GM11168 (cell line): Measurements from ENCODE around the gene CASK.
"Not testable (repeated sequence)": the region's sequence is repeated elsewhere in the genome, so short reads cannot be mapped to it uniquely, and the experiment has no call there.

ENCODE experiments used
- in situ Hi-C: fragments of 300-500 bp; cut with MboI; formaldehyde crosslinking; loops from one replicate; pipeline ENCODE4 v1.12.0; 2022; ENCODE audit warnings: low sequenced_read_pairs; ENCODE audit not compliant: unreplicated experiment

The CASK gene

GRCh38 chrX:41664375-41664901, 258.9 kb downstream of the CASK start:
- in situ Hi-C loops, result no loop called here

DNA sequence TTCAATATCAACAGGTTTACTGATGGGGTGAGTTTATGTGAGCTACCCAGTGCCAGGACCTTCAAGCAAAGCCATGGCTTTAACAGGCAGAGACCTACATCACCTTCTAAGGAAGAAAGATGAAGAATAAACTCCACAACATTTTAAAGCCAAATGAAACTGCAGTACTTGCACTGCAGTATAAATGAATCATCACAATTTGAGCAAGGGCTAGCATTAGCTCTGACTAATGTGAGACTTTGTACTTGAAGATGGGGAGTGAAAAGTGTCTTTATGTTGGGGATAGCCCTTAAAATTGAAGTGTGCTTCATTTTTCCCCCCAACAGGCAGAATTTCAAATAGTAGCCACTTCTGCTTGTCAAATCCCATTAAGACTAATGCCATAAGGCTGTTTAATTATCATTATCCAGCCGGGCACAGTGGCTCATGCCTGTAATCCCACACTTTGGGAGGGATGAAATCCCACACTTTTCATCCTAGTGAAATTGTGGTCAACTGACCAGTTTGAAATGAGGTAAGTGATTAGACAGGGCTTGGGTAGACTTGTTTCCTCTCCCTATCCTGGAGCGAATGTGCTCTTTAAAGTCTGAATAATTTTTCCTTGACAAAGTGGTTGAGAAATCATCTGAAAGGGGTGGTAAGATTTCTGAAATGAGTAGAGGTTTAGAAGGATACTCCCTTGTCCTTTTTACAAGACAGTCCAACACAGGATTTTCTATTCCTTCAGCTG, 261.8 kb downstream of the CASK start:
- in situ Hi-C loops, result no loop called here

GRCh38 chrX:41655631-41656030, 267.7 kb downstream of the CASK start:
- in situ Hi-C loops, result no loop called here

GRCh38 chrX:41655101-41655500, 268.3 kb downstream of the CASK start:
- in situ Hi-C loops, result no loop called here

- in situ Hi-C loops, result no loop called here
These were observed 270.2 kb downstream of the CASK start for GRCh38 chrX:41653125-41653524.

DNA sequence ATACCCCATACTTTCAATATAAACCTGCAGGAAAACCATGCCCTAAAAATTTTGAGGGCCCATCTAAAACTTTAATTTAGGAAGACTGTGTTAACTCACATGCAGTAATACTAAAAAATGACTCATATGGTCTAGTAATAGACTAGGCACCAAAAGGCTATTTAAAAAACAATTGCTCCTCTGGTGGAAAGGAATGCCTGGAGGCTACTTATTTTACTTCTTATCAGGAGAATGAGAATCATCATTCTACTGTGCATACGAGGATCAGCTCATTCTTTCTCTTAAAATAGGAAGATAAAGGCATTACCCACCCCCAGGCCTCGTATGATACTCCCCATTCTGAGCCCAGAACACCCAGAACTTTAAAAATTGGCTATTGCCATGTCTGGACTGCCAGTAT, 277.2 kb downstream of the CASK start:
- in situ Hi-C loops, result not testable (repeated sequence)

DNA sequence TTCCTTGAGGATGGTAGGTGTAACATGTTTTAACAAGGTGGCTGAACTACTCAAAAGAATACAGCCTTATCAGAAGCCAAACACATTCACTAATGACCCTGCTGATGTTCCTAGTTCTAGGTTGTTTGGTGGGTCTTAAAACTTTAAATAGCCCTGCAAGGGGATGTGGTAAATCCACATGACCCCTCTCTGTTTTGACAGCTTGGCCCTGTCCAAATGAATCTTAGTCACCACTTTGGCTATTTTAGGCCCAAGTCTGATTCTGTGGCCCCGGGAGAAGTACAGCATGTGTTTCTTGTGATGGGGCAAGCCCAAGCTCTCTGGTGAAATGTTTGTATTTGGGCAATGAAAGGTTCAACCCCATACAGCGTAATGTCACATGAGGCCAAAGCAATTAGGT, 289.1 kb downstream of the CASK start:
- in situ Hi-C loops, result no loop called here

- in situ Hi-C loops, result no loop called here
These were observed 293.3 kb downstream of the CASK start for GRCh38 chrX:41630091-41630490.

DNA sequence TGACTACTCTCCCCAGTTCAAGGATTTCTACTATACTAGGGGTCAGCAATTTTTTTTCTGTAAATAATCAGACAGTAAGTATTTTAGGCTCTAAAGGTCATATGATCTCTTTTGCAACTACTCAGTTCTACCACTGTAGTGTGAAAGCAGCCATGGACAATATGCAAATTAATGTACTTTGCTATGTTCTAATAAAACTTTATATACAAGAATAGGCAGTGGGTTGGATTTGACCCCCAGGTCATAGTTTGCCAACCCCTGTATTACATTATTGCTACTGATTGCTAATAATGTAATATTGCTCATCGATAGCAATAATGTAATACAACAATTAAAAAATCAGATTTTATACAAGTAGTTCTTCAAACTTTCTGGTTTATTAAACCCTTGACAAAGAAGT, 293.8 kb downstream of the CASK start:
- in situ Hi-C loops, result no loop called here

- in situ Hi-C loops, result no loop called here
These were observed 302.1 kb downstream of the CASK start for GRCh38 chrX:41621222-41621723.

- in situ Hi-C loops, result no loop called here
These were observed 304.1 kb downstream of the CASK start for GRCh38 chrX:41619221-41619620.

GRCh38 chrX:41616935-41617334, 306.4 kb downstream of the CASK start:
- in situ Hi-C loops, result no loop called here

- in situ Hi-C loops, result no loop called here
These were observed 307.1 kb downstream of the CASK start for GRCh38 chrX:41616255-41616654.

GRCh38 chrX:41608244-41608643, 315.1 kb downstream of the CASK start:
- in situ Hi-C loops, result no loop called here

- in situ Hi-C loops, result no loop called here
These were observed 316.0 kb downstream of the CASK start for GRCh38 chrX:41607264-41607832.

GRCh38 chrX:41606057-41606456, 317.3 kb downstream of the CASK start:
- in situ Hi-C loops, result not testable (repeated sequence)

DNA sequence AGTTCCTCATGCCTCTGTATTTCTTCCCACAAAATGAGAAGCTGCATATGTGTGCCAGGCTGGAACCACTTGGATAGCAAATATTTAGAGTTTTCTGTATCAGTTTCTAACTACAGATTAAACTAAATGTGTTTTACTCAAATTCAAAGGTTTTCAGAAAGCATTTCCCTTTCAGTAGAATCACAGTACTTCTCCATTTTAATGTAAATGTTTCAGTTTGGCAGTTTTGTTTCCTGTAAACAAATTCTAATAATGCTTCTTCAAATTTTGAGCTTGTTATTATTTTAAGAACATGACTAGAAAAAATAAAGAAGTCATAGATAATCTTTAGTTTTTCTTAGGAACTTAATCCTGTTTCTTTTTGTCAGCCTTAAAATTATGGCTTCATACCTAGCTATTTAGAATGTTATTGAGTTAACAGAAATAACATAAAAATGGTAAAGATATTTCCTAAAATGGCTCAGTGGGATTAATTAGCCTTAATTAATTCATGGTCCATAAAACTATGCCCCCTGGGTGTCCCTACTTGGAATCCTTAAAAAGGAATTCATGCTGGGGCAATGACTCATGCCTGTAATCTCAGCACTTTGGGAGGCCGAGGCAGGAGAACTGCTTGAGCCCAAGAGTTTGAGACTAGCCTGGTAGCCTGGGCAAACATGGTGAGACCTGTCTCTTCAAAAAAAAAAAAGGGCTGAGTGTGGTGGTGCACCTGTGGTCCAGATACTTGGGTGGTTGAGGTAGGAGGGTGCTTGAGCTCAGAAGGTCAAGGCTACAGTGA, 318.4 kb downstream of the CASK start:
- in situ Hi-C loops, result no loop called here

GRCh38 chrX:41604177-41604576, 319.2 kb downstream of the CASK start:
- in situ Hi-C loops, result no loop called here

DNA sequence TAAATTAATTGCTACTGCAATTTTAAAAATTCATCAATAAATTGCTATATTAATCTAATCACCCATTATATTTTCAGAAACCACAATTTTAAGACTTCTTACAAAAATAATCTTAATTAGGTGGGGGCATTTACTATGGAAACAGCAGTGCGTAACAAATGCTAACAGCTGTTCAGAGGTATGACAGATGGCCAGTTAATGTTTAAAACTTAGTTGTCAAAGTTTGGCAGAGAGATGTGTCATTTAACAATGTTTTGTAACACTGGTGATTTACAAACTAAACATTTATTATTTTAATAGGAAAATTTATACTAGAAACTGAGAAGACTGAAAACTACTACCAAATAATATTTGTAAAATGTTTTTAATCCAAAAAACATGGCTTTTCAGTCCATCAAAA, 319.8 kb downstream of the CASK start:
- in situ Hi-C loops, result no loop called here

DNA sequence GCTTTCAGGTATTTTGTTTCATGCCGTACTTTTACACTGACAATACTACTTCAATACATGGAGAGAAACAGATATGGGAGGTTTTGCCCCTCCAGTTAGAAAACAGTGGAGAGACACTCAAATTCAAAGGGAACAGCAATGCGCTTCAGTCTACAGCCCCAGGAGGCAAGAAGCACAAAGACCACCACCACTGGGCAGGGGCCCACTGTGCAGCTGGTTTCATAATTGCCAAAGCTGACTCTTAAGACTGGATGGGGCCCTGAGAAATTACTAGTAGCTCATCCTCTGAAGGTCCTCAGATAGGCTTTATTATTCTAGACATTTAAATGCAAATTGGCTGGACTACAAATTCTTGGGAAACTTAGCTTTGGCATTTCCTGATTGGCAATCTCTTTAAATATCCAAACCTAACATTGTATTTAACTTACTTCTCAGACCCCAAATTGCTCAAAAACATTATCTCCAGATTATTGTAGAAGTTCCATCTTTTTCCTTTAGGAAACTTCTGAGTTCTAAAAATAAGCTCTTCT, 320.5 kb downstream of the CASK start:
- in situ Hi-C loops, result no loop called here

- in situ Hi-C loops, result no loop called here
These were observed 323.1 kb downstream of the CASK start for GRCh38 chrX:41600291-41600690.
